Kidney (tissue), 14 donors: ENCODE results near the gene PAX4. TPM values are rescaled to one million over a fixed set of nuclear protein-coding genes. Genes with fewer than 3 reads are reported as not detected.

Experiments used
- DNase-seq, 5 donors: peaks; one replicate each; pipeline ENCODE4 v3.0.0-alpha.2; 2013 to 2020
- FAIRE-seq: peaks from 2 replicates; lab custom pipeline; 2012; peaks lifted over from hg19 to GRCh38; lab: Jason Lieb, UNC
- H3K27ac ChIP-seq, 2 donors: one replicate each; pipeline ENCODE4 v1.7.0; 2013; ENCODE audit warnings: low read depth in 2 of 2, low read length in 2 of 2, inconsistent platforms in 1 of 2
- H3K27me3 ChIP-seq: one replicate; pipeline ENCODE4 v1.7.1; 2013; ENCODE audit warnings: low read length, inconsistent platforms; ENCODE audit not compliant: control insufficient read depth, insufficient read depth
- H3K36me3 ChIP-seq, 3 donors: one replicate each; pipeline versions ENCODE4 v1.7.0 to v1.7.1; 2013; ENCODE audit warnings: low read length in 3 of 3, control low read depth in 1 of 3, inconsistent platforms in 1 of 3; ENCODE audit not compliant: insufficient read depth in 3 of 3, control insufficient read depth in 2 of 3
- H3K4me1 ChIP-seq, 3 donors: one replicate each; pipeline versions ENCODE4 v1.7.0 to v1.7.1; 2013; ENCODE audit warnings: low read length in 3 of 3, inconsistent platforms in 1 of 3, low read depth in 1 of 3; ENCODE audit not compliant: control insufficient read depth in 2 of 3, insufficient read depth in 2 of 3
- H3K4me3 ChIP-seq, 3 donors: one replicate each; pipeline versions ENCODE4 v1.7.0 to v1.8.1; 2013; ENCODE audit warnings: low read length in 3 of 3, control low read depth in 1 of 3, inconsistent platforms in 1 of 3
- H3K9ac ChIP-seq, 3 donors: one replicate each; pipeline versions ENCODE4 v1.7.0 to v1.7.1; 2013; ENCODE audit warnings: low read length in 3 of 3, control low read depth in 1 of 3, inconsistent platforms in 1 of 3
- H3K9me3 ChIP-seq, 3 donors: one replicate each; pipeline versions ENCODE4 v1.7.0 to v1.7.1; 2013; ENCODE audit warnings: low read length in 3 of 3, control low read depth in 1 of 3, inconsistent platforms in 1 of 3; ENCODE audit not compliant: control insufficient read depth in 2 of 3, insufficient read depth in 1 of 3
- CTCF ChIP-seq: IDR thresholded peaks from 3 replicates; pipeline ENCODE4 v1.5.1; 2012; ENCODE audit warnings: mild to moderate bottlenecking, moderate library complexity, borderline replicate concordance; ENCODE audit not compliant: insufficient read depth; ENCODE audit errors: extremely low read depth
- intact Hi-C: fragments of 100-400 bp; cut with DNase I; formaldehyde crosslinking; loops from one replicate; pipeline ENCODE4 v1.11.1; 2022
- polyA plus RNA-seq: library from polyadenylated mRNA; stranded (reverse); fragments of 350-450 nt; fragmentation: Illumina TruSeq; extraction: RNeasy Lipid Tissue Mini Kit (QIAGEN cat#74804); gene quantifications from one replicate; pipeline ENCODE4 v1.2.3, GENCODE V29; 2014; ENCODE audit warnings: low read depth, low replicate concordance; ENCODE audit not compliant: insufficient read depth
- total RNA-seq: library from RNA; stranded (reverse); fragmentation: NEBNext Ultra II Directional; extraction: Animal tissue kit (Norgen Biotek cat#: 25700); gene quantifications from one replicate; pipeline ENCODE4 v1.2.1, GENCODE V29; 2021
- donor health status: control.
- donor health status: control.
- donor health status: control.
- donor health status: control.
- donor health status: control.
- donor health status: DM: yes; HTN: yes; CAD: no.
- donor health status: Normal renal cell carcinoma (clear cell type).

PAX4 gene
- total and polyA plus RNA-seq, 2 donors from 2014 or later, result not detected

GRCh38 chr7:127592550-127592949 lies 25.4 kb downstream of the PAX4 start:
- TF ChIP-seq CTCF, result no peak
- FAIRE-seq (no peak), DNase-seq (no peak)
- peaks cover 2 to 14% (median 13%) of the 10 kb centered on the region in 3 donors for H3K36me3 ChIP-seq
- intact Hi-C loops, result no loop called here
- H3K9me3 ChIP-seq, result no peaks in the 10 kb centered on the region
- H3K4me1 ChIP-seq, result peaks cover 0 to 11% (median 6%) of the 10 kb centered on the region in 3 donors
- no peak overlapping the region for H3K27ac ChIP-seq
- H3K9ac ChIP-seq, result no peak overlapping the region
- no peak overlapping the region for H3K4me3 ChIP-seq
- no peaks in the 10 kb centered on the region for H3K27me3 ChIP-seq

GRCh38 chr7:127591591-127591990 lies 26.4 kb downstream of the PAX4 start:
- no peaks in the 10 kb centered on the region for H3K9me3 ChIP-seq
- peaks cover 0 to 11% (median 6%) of the 10 kb centered on the region in 3 donors for H3K4me1 ChIP-seq
- H3K9ac ChIP-seq, result no peak overlapping the region
- no peak overlapping the region for H3K4me3 ChIP-seq
- H3K36me3 ChIP-seq, result peaks cover 2 to 14% (median 13%) of the 10 kb centered on the region in 3 donors
- H3K27me3 ChIP-seq, result no peaks in the 10 kb centered on the region
- TF ChIP-seq CTCF, result no peak
- no peak overlapping the region for H3K27ac ChIP-seq
- FAIRE-seq, result no peak
- DNase-seq, result no peak
- intact Hi-C loops, result no loop called here

GRCh38 chr7:127591189-127591588 lies 26.8 kb downstream of the PAX4 start:
- DNase-seq (no peak), FAIRE-seq (no peak)
- intact Hi-C loops, result no loop called here
- H3K27me3 ChIP-seq, result no peaks in the 10 kb centered on the region
- H3K4me1 ChIP-seq, result peaks cover 0 to 11% (median 6%) of the 10 kb centered on the region in 3 donors
- H3K36me3 ChIP-seq, result peaks cover 2 to 14% (median 13%) of the 10 kb centered on the region in 3 donors
- no peak overlapping the region for H3K27ac ChIP-seq
- no peak for TF ChIP-seq CTCF
- no peak overlapping the region for H3K9ac ChIP-seq
- no peaks in the 10 kb centered on the region for H3K9me3 ChIP-seq
- no peak overlapping the region for H3K4me3 ChIP-seq

GRCh38 chr7:127589896-127590295 lies 28.0 kb downstream of the PAX4 start:
- no peak overlapping the region for H3K4me3 ChIP-seq

More at GRCh38 chr7:127589896-127590295, 28.0 kb downstream of the PAX4 start:
- FAIRE-seq (no peak), DNase-seq (no peak)
- H3K9me3 ChIP-seq, result no peaks in the 10 kb centered on the region
- intact Hi-C loops, result no loop called here
- no peak overlapping the region for H3K9ac ChIP-seq
- peaks cover 2 to 14% (median 13%) of the 10 kb centered on the region in 3 donors for H3K36me3 ChIP-seq
- no peaks in the 10 kb centered on the region for H3K27me3 ChIP-seq
- TF ChIP-seq CTCF, result no peak
- peaks cover 2 to 17% (median 6%) of the 10 kb centered on the region in 3 donors for H3K4me1 ChIP-seq
- no peak overlapping the region for H3K27ac ChIP-seq
